Heart left ventricle (tissue), 16 donors: ENCODE measurements around the gene MUL1. TPM values are rescaled to one million over a fixed set of nuclear protein-coding genes. Genes with fewer than 3 reads are reported as not detected.

ENCODE experiments used
- ATAC-seq, 4 donors: fragments of 200-7000 bp; cut with Tn5 transposase; one replicate each; pipeline ENCODE4 v1.9.1; 2020 to 2022; ENCODE audit warnings: moderate library complexity in 4 of 4, mild to moderate bottlenecking in 3 of 4, moderate number of reproducible peaks in 1 of 4
- DNase-seq, 5 donors: peaks; one replicate each; pipeline ENCODE4 v3.0.0-alpha.2; 2020
- H3K27ac ChIP-seq, 12 donors: fragments of 200-600 bp; sonication (generic) in 4 of 12; one replicate each; pipeline versions ENCODE4 v1.5.0 to v1.8.0; 2016 to 2022; ENCODE audit warnings: mild to moderate bottlenecking in 2 of 12
- H3K27me3 ChIP-seq, 9 donors: fragments of 200-600 bp; sonication (generic) in 2 of 9; one replicate each; pipeline versions ENCODE4 v1.5.1 to v1.8.0; 2016 to 2022; ENCODE audit warnings: mild to moderate bottlenecking in 3 of 9
- H3K36me3 ChIP-seq, 9 donors: fragments of 200-600 bp; sonication (generic) in 2 of 9; one replicate each; pipeline versions ENCODE4 v1.5.0 to v1.8.0; 2018 to 2022; ENCODE audit warnings: mild to moderate bottlenecking in 2 of 9
- H3K4me1 ChIP-seq, 12 donors: fragments of 200-600 bp; sonication (generic) in 4 of 12; one replicate each; pipeline versions ENCODE4 v1.5.0 to v1.8.0; 2016 to 2022; ENCODE audit warnings: mild to moderate bottlenecking in 3 of 12
- H3K4me3 ChIP-seq, 12 donors: fragments of 200-600 bp; sonication (generic) in 4 of 12; one replicate each; pipeline versions ENCODE4 v1.5.0 to v1.8.0; 2017 to 2022; ENCODE audit warnings: mild to moderate bottlenecking in 9 of 12, moderate library complexity in 4 of 12
- H3K9me3 ChIP-seq, 12 donors: fragments of 200-600 bp; sonication (generic) in 4 of 12; one replicate each; pipeline versions ENCODE4 v1.5.0 to v1.8.0; 2016 to 2022; ENCODE audit warnings: mild to moderate bottlenecking in 1 of 12
- POLR2A ChIP-seq, 2 donors: fragments of 450-650 bp; IDR thresholded peaks; one replicate each; pipeline ENCODE4 v1.6.1; 2017; ENCODE audit warnings: antibody characterized with exemption in 2 of 2, mild to moderate bottlenecking in 2 of 2, moderate library complexity in 2 of 2
- WGBS, 4 donors: extraction: QIAGEN DNeasy Blood & Tissue Kit in 2 of 4; methylation state at CpG; one replicate each; pipeline versions ENCODE4 v1.1.5 to v1.1.7; 2013 to 2018; 5-methylcytosine and 5-hydroxymethylcytosine counted together
- intact Hi-C, 10 donors: fragments of 100-400 bp; cut with DNase I; formaldehyde crosslinking; loops; one replicate each; pipeline versions ENCODE4 v1.11.1 to v1.14.2; 2022
- polyA plus RNA-seq, 2 donors: library from polyadenylated mRNA; stranded (reverse); fragments of 200-250 nt; gene quantifications; one replicate each; pipeline ENCODE4 v1.2.3, GENCODE V29; 2013
- total RNA-seq, 9 donors: library from RNA; depleted of rRNA in 2 of 9; stranded (reverse); fragments of >200 nt in 2 of 9; fragmentation: NEBNext Ultra II Directional in 3 of 9; extraction: Animal tissue kit (Norgen Biotek cat#: 25700) in 3 of 9; gene quantifications; one replicate each; pipeline versions ENCODE4 v1.1.0 to v1.2.4, GENCODE V29; 2016 to 2023
- TF ChIP-seq, protein P1 (sequence below), 12 donors: fragments of 200-600 bp; sonication (generic) in 4 of 12; IDR thresholded peaks; one replicate each; pipeline versions ENCODE4 v1.5.0 to v1.8.0; 2018 to 2022; ENCODE audit warnings: antibody characterized with exemption in 12 of 12, mild to moderate bottlenecking in 5 of 12
- donor health status: ischemic (EF 13 %, LVEDD 7.1; RV severe dilation, severe dysfunction).
- donor health status: healthy with polysubstance abuse.
- donor health status: DM: no; HTN: yes; CAD: no.
- donor health status: DM: no; HTN: no; CAD: no.
- donor health status: ischemic (EF 25% LVEDD 6.9; RV normal size, moderate dysfunction).
- donor health status: ischemic (EF 25% LVEDD 5.7; RV mildly dilated, moderate dysfunction).
- donor health status: healthy.
- donor health status: DM: yes; HTN: yes; CAD: no.
- donor health status: ischemic (EF 35%, LVEDD 5.7; RV mildly dilated, moderate dysfunction).
- donor health status: nonischemic (EF 11% LVEDD 7.7; RV severe dilation, severe dysfunction).
- donor health status: DM: yes; HTN: yes; CAD: no.
- donor health status: PGD.
- donor health status: ischemic (EF 29% LVEDD 5.4; RV normal size, mild dysfunction).
- donor health status: nonischemic (EF 23%, LVEDD 6.1; RV moderate dilation, normal function).

MUL1 gene
- total and polyA plus RNA-seq, 11 donors, result 12.4 to 57.3 (median 41.2) TPM

DNA sequence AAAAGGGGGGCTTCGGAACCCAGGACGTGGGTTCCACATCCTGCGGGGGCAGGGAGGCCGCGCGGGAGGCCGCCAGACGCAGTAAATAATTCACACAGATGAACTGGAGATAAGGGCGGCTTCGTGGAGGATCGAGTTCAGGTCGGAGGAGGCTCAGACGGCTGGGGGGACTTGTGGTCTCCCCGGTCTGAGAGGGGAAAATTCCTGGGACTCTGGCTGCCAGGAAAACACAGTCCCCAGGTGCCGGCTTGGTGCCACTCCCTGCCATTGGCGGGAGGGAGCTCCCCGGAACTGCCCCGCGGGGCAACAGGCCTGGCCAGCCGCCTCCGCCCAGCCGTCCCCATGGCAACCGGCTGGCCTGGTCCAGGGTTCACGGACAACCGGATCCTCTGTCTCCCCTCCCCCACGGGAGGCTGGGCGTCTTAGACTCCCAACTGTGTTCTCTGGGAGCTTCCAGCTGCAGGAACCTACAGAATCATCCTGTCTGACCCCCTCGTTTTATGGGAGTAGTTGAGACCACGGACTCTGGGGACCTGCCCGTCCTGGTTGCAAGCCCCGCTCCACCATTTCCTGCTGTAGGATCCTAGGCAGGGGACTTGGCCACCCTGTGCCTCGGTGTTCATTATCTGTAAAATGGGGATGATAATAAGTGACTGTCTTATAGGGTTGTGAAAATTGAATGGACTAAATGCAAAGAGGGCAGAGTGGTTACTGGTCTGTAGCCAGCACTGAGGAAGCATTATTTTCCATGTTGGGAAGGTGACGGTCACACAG lies 31.5 kb downstream of the MUL1 start:
- 8 to 14% (median 10%) methylated on average over 20 to 33 of the region's 33 CpGs for WGBS, 4 donors
- intact Hi-C loops, result no loop called here
- Histone ChIP-seq H3K9me3 (no peaks in the 10 kb centered on the region), H3K4me1 (peaks cover 0 to 24% (median 10%) of the 10 kb centered on the region in 12 donors), H3K4me3 (peak overlapping the region in 2 of 12 donors; percentile 0 to 7), H3K27ac (peak overlapping the region in 2 of 12 donors; percentile 3 to 9), H3K36me3 (no peaks in the 10 kb centered on the region), H3K27me3 (peaks cover 0 to 61% (median 21%) of the 10 kb centered on the region in 9 donors)
- TF ChIP-seq, protein P1, sequence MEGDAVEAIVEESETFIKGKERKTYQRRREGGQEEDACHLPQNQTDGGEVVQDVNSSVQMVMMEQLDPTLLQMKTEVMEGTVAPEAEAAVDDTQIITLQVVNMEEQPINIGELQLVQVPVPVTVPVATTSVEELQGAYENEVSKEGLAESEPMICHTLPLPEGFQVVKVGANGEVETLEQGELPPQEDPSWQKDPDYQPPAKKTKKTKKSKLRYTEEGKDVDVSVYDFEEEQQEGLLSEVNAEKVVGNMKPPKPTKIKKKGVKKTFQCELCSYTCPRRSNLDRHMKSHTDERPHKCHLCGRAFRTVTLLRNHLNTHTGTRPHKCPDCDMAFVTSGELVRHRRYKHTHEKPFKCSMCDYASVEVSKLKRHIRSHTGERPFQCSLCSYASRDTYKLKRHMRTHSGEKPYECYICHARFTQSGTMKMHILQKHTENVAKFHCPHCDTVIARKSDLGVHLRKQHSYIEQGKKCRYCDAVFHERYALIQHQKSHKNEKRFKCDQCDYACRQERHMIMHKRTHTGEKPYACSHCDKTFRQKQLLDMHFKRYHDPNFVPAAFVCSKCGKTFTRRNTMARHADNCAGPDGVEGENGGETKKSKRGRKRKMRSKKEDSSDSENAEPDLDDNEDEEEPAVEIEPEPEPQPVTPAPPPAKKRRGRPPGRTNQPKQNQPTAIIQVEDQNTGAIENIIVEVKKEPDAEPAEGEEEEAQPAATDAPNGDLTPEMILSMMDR (IDR thresholded peaks at IDR 0.05), result no peak
- no peak for TF ChIP-seq POLR2A (IDR thresholded peaks at IDR 0.05)
- DNase-seq, result peak; percentile 50 to 79 (median 59)
- peak in 3 of 4 donors; percentile 25 to 65 (median 45) for ATAC-seq

DNA sequence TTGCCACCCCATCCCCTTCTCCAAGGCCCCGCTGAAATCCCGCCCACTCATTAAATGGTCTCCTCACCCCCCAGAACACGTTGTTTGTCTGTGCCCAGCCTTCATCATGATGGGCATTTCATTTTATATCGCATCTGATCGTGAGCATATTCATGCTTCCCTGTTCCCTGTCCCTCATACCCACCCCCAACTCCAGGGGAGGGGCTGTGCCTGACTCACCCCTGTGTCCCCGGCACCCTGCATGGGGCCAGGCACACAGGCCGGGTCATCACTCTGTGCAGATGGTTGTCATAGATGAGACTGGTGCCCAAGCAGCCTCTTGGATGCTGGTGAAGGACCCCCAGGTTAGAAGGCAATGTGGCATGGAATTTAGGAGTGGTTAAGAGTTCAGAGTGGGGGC lies 33.0 kb downstream of the MUL1 start:
- intact Hi-C loops, result loop anchor here in 1 of 10 donors (5.0 kb wide), 1 partner anchor 98 kb away; no protein-coding TSS in a partner anchor
- H3K27me3 ChIP-seq, result peaks cover 0 to 49% (median 21%) of the 10 kb centered on the region in 9 donors

DNA sequence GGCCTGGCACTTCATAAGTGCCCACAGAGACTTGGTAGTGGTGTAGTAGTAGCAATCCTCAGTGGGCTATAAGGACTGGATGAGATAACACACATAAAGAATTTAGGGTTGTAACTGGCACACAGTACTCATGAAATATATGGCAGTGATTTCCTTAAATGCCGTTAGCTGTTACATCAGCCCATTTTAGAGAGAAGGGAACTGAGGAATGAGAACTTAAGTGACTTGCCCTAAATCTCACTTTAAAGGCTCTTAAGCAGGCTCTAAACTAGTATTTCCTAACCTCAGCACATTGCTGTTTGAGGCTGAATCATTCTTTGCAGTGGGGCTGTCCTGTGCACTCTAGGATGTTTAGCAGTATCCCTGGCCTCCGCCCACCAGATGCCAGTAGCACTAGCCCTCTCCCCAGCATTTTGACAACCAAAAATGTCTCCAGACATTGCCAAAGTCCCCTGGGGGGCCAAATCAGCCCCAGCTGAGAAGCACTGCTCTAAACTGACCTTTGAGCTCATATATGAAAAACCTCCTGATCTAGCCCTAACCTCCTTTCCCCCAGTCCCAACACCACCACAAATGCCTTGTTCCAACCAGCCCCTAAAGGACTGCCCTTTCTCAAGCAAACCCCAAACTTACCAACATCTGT lies 33.5 kb downstream of the MUL1 start:
- peaks cover 0 to 46% (median 21%) of the 10 kb centered on the region in 9 donors for H3K27me3 ChIP-seq
- H3K4me1 ChIP-seq, result peaks cover 0 to 29% (median 10%) of the 10 kb centered on the region in 12 donors
- TF ChIP-seq, protein P1 (IDR thresholded peaks at IDR 0.05), result no peak
- TF ChIP-seq POLR2A (IDR thresholded peaks at IDR 0.05), result no peak
- ATAC-seq, result no peak
- H3K9me3 ChIP-seq, result no peaks in the 10 kb centered on the region
- intact Hi-C loops, result loop anchor here in 1 of 10 donors (5.0 kb wide), 1 partner anchor 97 kb away; no protein-coding TSS in a partner anchor
- H3K36me3 ChIP-seq, result no peaks in the 10 kb centered on the region
- DNase-seq, result no peak
- 76 to 88% (median 86%) methylated on average over 2 of the region's 2 CpGs for WGBS, 4 donors
- H3K27ac ChIP-seq, result no peak overlapping the region
- H3K4me3 ChIP-seq, result no peak overlapping the region

More for the DNA sequence above, 33.0 kb downstream of the MUL1 start:
- DNase-seq (no peak), ATAC-seq (no peak)
- Histone ChIP-seq H3K4me3 (no peak overlapping the region), H3K36me3 (no peaks in the 10 kb centered on the region), H3K27ac (no peak overlapping the region), H3K4me1 (peaks cover 0 to 29% (median 10%) of the 10 kb centered on the region in 12 donors), H3K9me3 (no peaks in the 10 kb centered on the region)
- WGBS, 4 donors, result 60 to 67% (median 63%) methylated on average over 7 of the region's 7 CpGs
- TF ChIP-seq, protein P1 (IDR thresholded peaks at IDR 0.05), result no peak
- no peak for TF ChIP-seq POLR2A (IDR thresholded peaks at IDR 0.05)

DNA sequence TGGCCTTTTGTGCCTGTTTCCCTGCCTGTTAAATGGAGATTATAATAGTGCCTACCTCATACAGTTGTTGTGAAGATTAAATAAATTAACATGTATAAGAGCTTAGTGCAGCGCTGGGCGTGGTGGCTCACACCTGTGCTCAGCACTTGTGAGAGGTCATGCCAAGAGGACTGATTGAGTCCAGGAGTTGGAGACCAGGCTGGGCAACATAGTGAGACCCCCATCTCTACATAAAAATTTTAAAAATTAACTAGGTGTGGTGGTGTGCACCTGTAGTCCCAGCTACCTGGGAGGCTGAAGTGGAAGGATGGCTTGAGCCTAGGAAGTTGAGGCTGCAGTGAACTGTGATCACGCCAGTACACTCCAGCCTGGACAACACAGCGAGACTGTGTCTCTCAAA lies 34.1 kb downstream of the MUL1 start:
- Histone ChIP-seq H3K4me1 (peaks cover 0 to 29% (median 10%) of the 10 kb centered on the region in 12 donors), H3K27me3 (peaks cover 0 to 40% (median 21%) of the 10 kb centered on the region in 9 donors), H3K27ac (no peak overlapping the region), H3K36me3 (no peaks in the 10 kb centered on the region), H3K9me3 (no peaks in the 10 kb centered on the region), H3K4me3 (no peak overlapping the region)
- no peak for TF ChIP-seq POLR2A (IDR thresholded peaks at IDR 0.05)
- TF ChIP-seq, protein P1 (IDR thresholded peaks at IDR 0.05), result no peak
- intact Hi-C loops, result loop anchor here in 1 of 10 donors (5.0 kb wide), 1 partner anchor 97 kb away; no protein-coding TSS in a partner anchor
- no peak for DNase-seq
- no peak for ATAC-seq
- WGBS, 4 donors, result 80 to 89% (median 85%) methylated on average over 4 of the region's 4 CpGs
